Esophagus muscularis mucosa (tissue), 4 donors: ENCODE results near the gene GMDS. TPM values are rescaled to one million over a fixed set of nuclear protein-coding genes. Genes with fewer than 3 reads are reported as not detected.

Experiments
- DNase-seq: peaks from one replicate; pipeline ENCODE4 v3.0.0-alpha.2; 2017; ENCODE audit errors: extremely low spot score
- H3K27ac ChIP-seq, 4 donors: fragments of 200-600 bp; sonication (generic); replicated peaks in 1 of 4; 1 replicate in 3 of 4; 2 replicates in 1 of 4; pipeline ENCODE4 v1.5.1; 2016 to 2019; ENCODE audit warnings: mild to moderate bottlenecking in 1 of 4
- H3K27me3 ChIP-seq, 4 donors: fragments of 200-600 bp; sonication (generic); one replicate each; pipeline versions ENCODE4 v1.5.1 to v1.6.0; 2016 to 2019
- H3K36me3 ChIP-seq, 4 donors: fragments of 200-600 bp; sonication (generic); one replicate each; pipeline ENCODE4 v1.5.1; 2016 to 2019
- H3K4me1 ChIP-seq, 4 donors: fragments of 200-600 bp; sonication (generic); one replicate each; pipeline ENCODE4 v1.5.1; 2016 to 2019
- H3K4me3 ChIP-seq, 4 donors: fragments of 200-600 bp; sonication (generic); 1 replicate in 2 of 4; 2 replicates in 2 of 4; pipeline ENCODE4 v1.5.1; 2016 to 2019; ENCODE audit warnings: mild to moderate bottlenecking in 4 of 4, moderate library complexity in 1 of 4
- H3K9me3 ChIP-seq, 4 donors: fragments of 200-600 bp; sonication (generic); 1 replicate in 3 of 4; 2 replicates in 1 of 4; pipeline ENCODE4 v1.5.1; 2016 to 2019
- CTCF ChIP-seq, 3 experiments: fragments of 200-600 bp in 2 of 3; fragments of 450-650 bp in 1 of 3; sonication (generic) in 2 of 3; IDR thresholded peaks; one replicate each; pipeline ENCODE4 v1.5.1; 2017 to 2019; ENCODE audit warnings: antibody characterized with exemption in 3 of 3, mild to moderate bottlenecking in 2 of 3, moderate library complexity in 1 of 3
- EP300 ChIP-seq: sonication (generic); formaldehyde crosslinking; IDR thresholded peaks from one replicate; pipeline ENCODE4 v1.6.1; 2017; ENCODE audit warnings: antibody characterized with exemption
- POLR2A ChIP-seq: fragments of 450-650 bp; IDR thresholded peaks from one replicate; pipeline ENCODE4 v1.6.1; 2017; ENCODE audit warnings: antibody characterized with exemption, moderate library complexity, mild to moderate bottlenecking, low read depth
- POLR2AphosphoS5 ChIP-seq, 2 donors: sonication (generic); formaldehyde crosslinking; IDR thresholded peaks; one replicate each; pipeline ENCODE4 v1.6.1; 2017; ENCODE audit warnings: antibody characterized with exemption in 2 of 2
- WGBS: methylation state at CpG from one replicate; pipeline ENCODE4 v1.1.5; 2018; 5-methylcytosine and 5-hydroxymethylcytosine counted together
- intact Hi-C: fragments of 100-400 bp; cut with DNase I; formaldehyde crosslinking; loops from one replicate; pipeline ENCODE4 v1.15.1; 2023
- total RNA-seq, 4 donors: library from RNA; depleted of rRNA; stranded (reverse); fragments of >200 nt; gene quantifications; one replicate each; pipeline versions ENCODE4 v1.1.0 to v1.2.1, GENCODE V29; 2016

The GMDS gene
- total RNA-seq, 4 donors from 2014 or later, result 3.6 to 14.1 (median 6.0) TPM

- H3K27ac ChIP-seq, result no peak overlapping the region
- no peaks in the 10 kb centered on the region for H3K4me1 ChIP-seq
- no peak overlapping the region for H3K4me3 ChIP-seq
- no peaks in the 10 kb centered on the region for H3K36me3 ChIP-seq
- no peaks in the 10 kb centered on the region for H3K27me3 ChIP-seq
- no peak for TF ChIP-seq POLR2AphosphoS5 (IDR thresholded peaks at IDR 0.05)
- TF ChIP-seq EP300, result no peak
- no peak for TF ChIP-seq CTCF (IDR thresholded peaks at IDR 0.05)
- TF ChIP-seq POLR2A, result no peak
- no peak for DNase-seq
- WGBS, result 85% methylated on average over 3 of the region's 3 CpGs
- intact Hi-C loops, result no loop called here
- H3K9me3 ChIP-seq, result no peaks in the 10 kb centered on the region
Observed at GRCh38 chr6:1712451-1712850, 533.0 kb downstream of the GMDS start.

GRCh38 chr6:1711136-1711535 is 534.3 kb downstream of the GMDS start:
- intact Hi-C loops, result no loop called here
- H3K4me1 ChIP-seq, result no peaks in the 10 kb centered on the region
- 100% methylated on average over 3 of the region's 6 CpGs for WGBS
- no peaks in the 10 kb centered on the region for H3K36me3 ChIP-seq
- TF ChIP-seq CTCF (IDR thresholded peaks at IDR 0.05), result no peak
- no peak for TF ChIP-seq POLR2A
- no peak for TF ChIP-seq EP300
- no peak for TF ChIP-seq POLR2AphosphoS5 (IDR thresholded peaks at IDR 0.05)
- no peaks in the 10 kb centered on the region for H3K9me3 ChIP-seq
- no peak overlapping the region for H3K4me3 ChIP-seq
- no peak overlapping the region for H3K27ac ChIP-seq
- no peak for DNase-seq
- no peaks in the 10 kb centered on the region for H3K27me3 ChIP-seq

GRCh38 chr6:1709234-1709641 is 536.2 kb downstream of the GMDS start:
- intact Hi-C loops, result no loop called here
- no peaks in the 10 kb centered on the region for H3K36me3 ChIP-seq
- TF ChIP-seq CTCF (IDR thresholded peaks at IDR 0.05) (no peak), POLR2A (no peak)
- no peaks in the 10 kb centered on the region for H3K4me1 ChIP-seq
- H3K9me3 ChIP-seq, result no peaks in the 10 kb centered on the region
- no peak overlapping the region for H3K27ac ChIP-seq
- no peak overlapping the region for H3K4me3 ChIP-seq
- H3K27me3 ChIP-seq, result no peaks in the 10 kb centered on the region
- DNase-seq, result no peak
- WGBS, result 72% methylated on average over 8 of the region's 8 CpGs

GRCh38 chr6:1708820-1709219 is 536.6 kb downstream of the GMDS start:
- 100% methylated on average over 2 of the region's 2 CpGs for WGBS
- DNase-seq, result no peak
- Histone ChIP-seq H3K9me3 (no peaks in the 10 kb centered on the region), H3K27ac (no peak overlapping the region), H3K4me3 (no peak overlapping the region), H3K36me3 (no peaks in the 10 kb centered on the region), H3K27me3 (no peaks in the 10 kb centered on the region), H3K4me1 (no peaks in the 10 kb centered on the region)
- intact Hi-C loops, result no loop called here
- TF ChIP-seq EP300 (no peak), POLR2A (no peak), POLR2AphosphoS5 (IDR thresholded peaks at IDR 0.05) (no peak), CTCF (IDR thresholded peaks at IDR 0.05) (no peak)

GRCh38 chr6:1708122-1708521 is 537.3 kb downstream of the GMDS start:
- no peak for DNase-seq
- H3K36me3 ChIP-seq, result no peaks in the 10 kb centered on the region
- H3K4me3 ChIP-seq, result no peak overlapping the region
- WGBS, result 95% methylated on average over 15 of the region's 15 CpGs
- H3K27ac ChIP-seq, result no peak overlapping the region
- intact Hi-C loops, result no loop called here
- H3K9me3 ChIP-seq, result no peaks in the 10 kb centered on the region
- H3K4me1 ChIP-seq, result peaks cover 0 to under 1% (median 0%) of the 10 kb centered on the region in 4 donors
- no peaks in the 10 kb centered on the region for H3K27me3 ChIP-seq
- TF ChIP-seq CTCF (IDR thresholded peaks at IDR 0.05), result no peak
- no peak for TF ChIP-seq POLR2AphosphoS5 (IDR thresholded peaks at IDR 0.05)
- no peak for TF ChIP-seq POLR2A
- TF ChIP-seq EP300, result no peak
